ENCODE results near the gene RNASE11. TPM values are rescaled to one million over a fixed set of nuclear protein-coding genes. Genes with fewer than 3 reads are reported as not detected.
"Not testable (repeated sequence)": the region's sequence is repeated elsewhere in the genome, so short reads cannot be mapped to it uniquely, and the experiment has no call there.

RNASE11 gene
- total RNA-seq, 4 donors from 2014 or later: not detected

- intact Hi-C loops (cut with DNase I): no loop called here
- H3K36me3 ChIP-seq: no peaks in the 10 kb centered on the region
- TF ChIP-seq CTCF (IDR thresholded peaks at IDR 0.05): no peak
- TF ChIP-seq POLR2A (IDR thresholded peaks at IDR 0.05): no peak
- no peaks in the 10 kb centered on the region for H3K27me3 ChIP-seq
- H3K4me3 ChIP-seq (replicated peaks in 1 of 3): no peak overlapping the region
- no peak for DNase-seq
- H3K27ac ChIP-seq: no peak overlapping the region
- 91 to 92% methylated on average over 4 of the region's 4 CpGs for WGBS, 2 donors
- no peaks in the 10 kb centered on the region for H3K4me1 ChIP-seq
- H3K9me3 ChIP-seq: no peaks in the 10 kb centered on the region
Measured at GRCh38 chr14:20580242-20580641, 7.6 kb downstream of the RNASE11 start.

- Histone ChIP-seq H3K27me3 (no peaks in the 10 kb centered on the region), H3K9me3 (no peaks in the 10 kb centered on the region), H3K27ac (no peak overlapping the region), H3K4me1 (no peaks in the 10 kb centered on the region), H3K36me3 (no peaks in the 10 kb centered on the region), H3K4me3 (replicated peaks in 1 of 3) (no peak overlapping the region)
- no peak for TF ChIP-seq CTCF (IDR thresholded peaks at IDR 0.05)
- no peak for TF ChIP-seq POLR2A (IDR thresholded peaks at IDR 0.05)
- intact Hi-C loops (cut with DNase I): no loop called here
- 79% methylated on average over 14 of the region's 14 CpGs for WGBS, 2 donors
- DNase-seq: no peak
Measured at GRCh38 chr14:20578784-20579502, 8.9 kb downstream of the RNASE11 start.

- 42 to 79% methylated on average over 3 of the region's 3 CpGs for WGBS, 2 donors
- H3K4me1 ChIP-seq: no peaks in the 10 kb centered on the region
- no peak for DNase-seq
- H3K27ac ChIP-seq: no peak overlapping the region
- H3K4me3 ChIP-seq (replicated peaks in 1 of 3): no peak overlapping the region
- intact Hi-C loops (cut with DNase I): no loop called here
- no peaks in the 10 kb centered on the region for H3K36me3 ChIP-seq
- no peaks in the 10 kb centered on the region for H3K27me3 ChIP-seq
- no peaks in the 10 kb centered on the region for H3K9me3 ChIP-seq
- TF ChIP-seq CTCF (IDR thresholded peaks at IDR 0.05) (no peak), POLR2A (IDR thresholded peaks at IDR 0.05) (no peak)
Measured at GRCh38 chr14:20578325-20578724, 9.5 kb downstream of the RNASE11 start.

GRCh38 chr14:20572382-20572990, 15.3 kb downstream of the RNASE11 start:
- 49 to 50% methylated on average over 4 of the region's 4 CpGs for WGBS, 2 donors
- H3K9me3 ChIP-seq; H3K27me3 ChIP-seq; intact Hi-C loops (cut with DNase I); H3K4me1 ChIP-seq; H3K36me3 ChIP-seq; DNase-seq; H3K4me3 ChIP-seq (replicated peaks in 1 of 3); H3K27ac ChIP-seq: not testable (repeated sequence)

- DNase-seq; H3K27me3 ChIP-seq; intact Hi-C loops (cut with DNase I); H3K4me1 ChIP-seq; H3K4me3 ChIP-seq (replicated peaks in 1 of 3); H3K27ac ChIP-seq; H3K36me3 ChIP-seq; H3K9me3 ChIP-seq: not testable (repeated sequence)
- WGBS, 2 donors: 50 to 100% methylated on average over 1 of the region's 1 CpG
Measured at GRCh38 chr14:20570720-20571119, 17.1 kb downstream of the RNASE11 start.

- H3K27me3 ChIP-seq; intact Hi-C loops (cut with DNase I); DNase-seq; H3K4me3 ChIP-seq (replicated peaks in 1 of 3); H3K27ac ChIP-seq; H3K9me3 ChIP-seq; H3K4me1 ChIP-seq; H3K36me3 ChIP-seq: not testable (repeated sequence)
- 87 to 96% methylated on average over 2 of the region's 2 CpGs for WGBS, 2 donors
Measured at GRCh38 chr14:20569865-20570264, 17.9 kb downstream of the RNASE11 start.
